ENCODE data around the gene PTPRM.
"Not testable (repeated sequence)": the region's sequence is repeated elsewhere in the genome, so short reads cannot be mapped to it uniquely, and the experiment has no call there.

PTPRM gene

DNA sequence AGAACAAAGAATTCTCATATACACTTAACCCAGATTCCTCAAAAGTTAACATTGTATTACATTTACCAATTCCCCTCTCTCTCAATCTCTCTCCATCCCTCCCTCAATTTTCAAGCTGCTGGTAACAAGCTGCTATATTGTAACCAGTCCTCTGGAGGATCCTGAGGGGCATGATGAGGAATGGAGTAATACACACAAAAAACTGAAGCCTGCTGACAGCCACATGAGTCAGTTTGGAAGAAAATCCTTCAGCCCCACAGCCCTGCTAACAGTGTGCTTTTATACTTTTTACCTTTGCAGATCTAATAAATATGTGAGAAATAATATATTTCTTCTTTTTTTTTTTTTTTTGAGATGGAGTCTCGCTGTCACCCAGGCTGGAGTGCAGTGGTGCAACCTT, 876.4 kb downstream of the PTPRM start:
- ChIA-PET POLR2A (no interaction called here), CTCF (no interaction called here)
- H3K4me3 ChIP-seq (ENCODE audit: low read depth, low read length) = no peak overlapping the region
- H3K4me1 ChIP-seq (ENCODE audit: control insufficient read depth, insufficient read depth, low read length) = no peaks in the 10 kb centered on the region
- no peak overlapping the region for H3K27ac ChIP-seq (ENCODE audit: extremely low read depth, low read depth, low read length)
- TF ChIP-seq ZNF37A (tag by site-specific recombination; IDR thresholded peaks at IDR 0.05) (no peak), ZNF530 (tag by site-specific recombination; IDR thresholded peaks at IDR 0.05; ENCODE audit: low read depth) (no peak), ZNF391 (tag by site-specific recombination; IDR thresholded peaks at IDR 0.05; ENCODE audit: borderline replicate concordance, low read depth) (no peak), IKZF3 (tag by site-specific recombination; IDR thresholded peaks at IDR 0.05) (no peak), ZNF19 (tag by site-specific recombination; IDR thresholded peaks at IDR 0.05; ENCODE audit: low read depth) (no peak), ZNF555 (tag by site-specific recombination; conservative IDR thresholded peaks at IDR 0.05) (no peak), ZNF155 (tag by site-specific recombination; IDR thresholded peaks at IDR 0.05) (no peak), ZNF16 (tag by site-specific recombination; IDR thresholded peaks at IDR 0.05; ENCODE audit: low read depth) (no peak), ZNF157 (tag by site-specific recombination; IDR thresholded peaks at IDR 0.05) (no peak), ZFP37 (tag by site-specific recombination; IDR thresholded peaks at IDR 0.05) (no peak), ZNF324 (tag by site-specific recombination; IDR thresholded peaks at IDR 0.05) (no peak), ZNF202 (tag by site-specific recombination; IDR thresholded peaks at IDR 0.05; ENCODE audit: borderline replicate concordance) (no peak), ZNF223 (tag by site-specific recombination; IDR thresholded peaks at IDR 0.05) (no peak), KLF8 (tag by site-specific recombination; IDR thresholded peaks at IDR 0.05) (no peak)
- TF ChIP-seq, protein P1, sequence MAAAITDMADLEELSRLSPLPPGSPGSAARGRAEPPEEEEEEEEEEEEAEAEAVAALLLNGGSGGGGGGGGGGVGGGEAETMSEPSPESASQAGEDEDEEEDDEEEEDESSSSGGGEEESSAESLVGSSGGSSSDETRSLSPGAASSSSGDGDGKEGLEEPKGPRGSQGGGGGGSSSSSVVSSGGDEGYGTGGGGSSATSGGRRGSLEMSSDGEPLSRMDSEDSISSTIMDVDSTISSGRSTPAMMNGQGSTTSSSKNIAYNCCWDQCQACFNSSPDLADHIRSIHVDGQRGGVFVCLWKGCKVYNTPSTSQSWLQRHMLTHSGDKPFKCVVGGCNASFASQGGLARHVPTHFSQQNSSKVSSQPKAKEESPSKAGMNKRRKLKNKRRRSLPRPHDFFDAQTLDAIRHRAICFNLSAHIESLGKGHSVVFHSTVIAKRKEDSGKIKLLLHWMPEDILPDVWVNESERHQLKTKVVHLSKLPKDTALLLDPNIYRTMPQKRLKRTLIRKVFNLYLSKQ (tag by site-specific recombination; IDR thresholded peaks at IDR 0.05; ENCODE audit: borderline replicate concordance) = no peak
- TF ChIP-seq, protein P2, sequence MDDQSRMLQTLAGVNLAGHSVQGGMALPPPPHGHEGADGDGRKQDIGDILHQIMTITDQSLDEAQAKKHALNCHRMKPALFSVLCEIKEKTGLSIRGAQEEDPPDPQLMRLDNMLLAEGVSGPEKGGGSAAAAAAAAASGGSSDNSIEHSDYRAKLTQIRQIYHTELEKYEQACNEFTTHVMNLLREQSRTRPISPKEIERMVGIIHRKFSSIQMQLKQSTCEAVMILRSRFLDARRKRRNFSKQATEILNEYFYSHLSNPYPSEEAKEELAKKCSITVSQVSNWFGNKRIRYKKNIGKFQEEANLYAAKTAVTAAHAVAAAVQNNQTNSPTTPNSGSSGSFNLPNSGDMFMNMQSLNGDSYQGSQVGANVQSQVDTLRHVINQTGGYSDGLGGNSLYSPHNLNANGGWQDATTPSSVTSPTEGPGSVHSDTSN (CRISPR knock-in tag; IDR thresholded peaks at IDR 0.05) = no peak
- no peaks in the 10 kb centered on the region for H3K36me3 ChIP-seq (ENCODE audit: control insufficient read depth in 2 of 2, insufficient read depth in 1 of 2, low read length in 2 of 2)
- H3K9me3 ChIP-seq (ENCODE audit: control insufficient read depth, insufficient read depth, low read depth, low read length) = no peaks in the 10 kb centered on the region; the same call in 1 of the 2 replicates

DNA sequence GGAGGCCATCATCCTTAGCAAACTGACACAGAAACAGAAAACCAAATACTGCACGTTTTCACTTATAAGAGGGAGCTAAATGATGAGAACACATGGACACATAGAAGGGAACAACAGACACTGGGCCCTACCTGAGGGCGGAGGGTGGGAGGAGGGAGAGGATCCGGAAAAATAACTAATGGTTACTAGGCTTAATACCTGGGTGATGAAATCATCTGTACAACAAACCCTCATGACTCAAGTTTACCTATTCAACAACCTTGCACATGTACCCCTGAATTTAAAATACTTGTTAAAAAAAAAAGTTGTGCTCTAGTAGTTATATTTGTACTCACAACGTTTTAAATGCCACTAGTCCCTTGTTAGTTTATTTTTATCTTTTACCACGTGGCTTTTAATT, 879.8 kb downstream of the PTPRM start:
- POLR2A ChIA-PET; H3K36me3 ChIP-seq (ENCODE audit: control insufficient read depth in 2 of 2, insufficient read depth in 1 of 2, low read length in 2 of 2); H3K4me1 ChIP-seq (ENCODE audit: control insufficient read depth, insufficient read depth, low read length): not testable (repeated sequence)

DNA sequence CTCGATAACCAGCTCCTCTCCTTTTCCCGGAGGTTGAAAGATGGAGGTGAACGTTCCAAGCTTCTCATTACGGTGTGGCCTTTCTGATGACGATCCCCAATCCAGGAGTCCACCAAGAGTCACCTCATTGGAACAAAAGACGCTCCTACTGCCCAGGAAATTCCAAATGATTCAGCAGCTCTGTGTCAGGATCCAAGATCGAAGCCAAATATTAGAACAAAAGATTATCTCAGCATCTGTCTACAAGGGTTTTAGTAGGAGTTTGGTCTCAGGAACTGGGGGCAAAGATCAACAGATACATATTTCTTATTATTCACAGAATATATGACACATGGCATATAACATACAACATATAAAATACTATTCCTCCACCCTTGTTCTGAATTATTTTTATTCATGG, 881.0 kb downstream of the PTPRM start:
- no peak overlapping the region for H3K4me3 ChIP-seq (ENCODE audit: low read depth, low read length)
- TF ChIP-seq ZNF664 (tag by site-specific recombination; IDR thresholded peaks at IDR 0.05) = no peak
- no peak for TF ChIP-seq ZNF585B (tag by site-specific recombination; IDR thresholded peaks at IDR 0.05)
- H3K27ac ChIP-seq (ENCODE audit: extremely low read depth, low read depth, low read length) = no peak overlapping the region
- no peaks in the 10 kb centered on the region for H3K4me1 ChIP-seq (ENCODE audit: control insufficient read depth, insufficient read depth, low read length)
- no peaks in the 10 kb centered on the region for H3K9me3 ChIP-seq (ENCODE audit: control insufficient read depth, insufficient read depth, low read depth, low read length)
- ChIA-PET POLR2A (no interaction called here), CTCF (interaction anchor here (0.7 to 2.7 kb wide), 6 partner anchors 9 to 335 kb away, joined by 3 to 12 read pairs (median 4); no protein-coding TSS in a partner anchor)
- no peaks in the 10 kb centered on the region for H3K36me3 ChIP-seq (ENCODE audit: control insufficient read depth in 2 of 2, insufficient read depth in 1 of 2, low read length in 2 of 2)

More for the DNA sequence above, 879.8 kb downstream of the PTPRM start:
- CTCF ChIA-PET = interaction anchor here (1.6 kb wide), 1 partner anchor 33 kb away, joined by 3 read pairs; no protein-coding TSS in a partner anchor
- not testable (repeated sequence) for H3K27ac ChIP-seq (ENCODE audit: extremely low read depth, low read depth, low read length); H3K9me3 ChIP-seq (ENCODE audit: control insufficient read depth, insufficient read depth, low read depth, low read length); H3K4me3 ChIP-seq (ENCODE audit: low read depth, low read length)

Data from HEK293 (cell line).